ENCODE results near the gene MTARC2.
"Not testable (repeated sequence)": the region's sequence is repeated elsewhere in the genome, so short reads cannot be mapped to it uniquely, and the experiment has no call there.

MTARC2 gene

GRCh38 chr1:220732621-220733020, 15.5 kb upstream of the MTARC2 start:
- no peak for DNase-seq

DNA sequence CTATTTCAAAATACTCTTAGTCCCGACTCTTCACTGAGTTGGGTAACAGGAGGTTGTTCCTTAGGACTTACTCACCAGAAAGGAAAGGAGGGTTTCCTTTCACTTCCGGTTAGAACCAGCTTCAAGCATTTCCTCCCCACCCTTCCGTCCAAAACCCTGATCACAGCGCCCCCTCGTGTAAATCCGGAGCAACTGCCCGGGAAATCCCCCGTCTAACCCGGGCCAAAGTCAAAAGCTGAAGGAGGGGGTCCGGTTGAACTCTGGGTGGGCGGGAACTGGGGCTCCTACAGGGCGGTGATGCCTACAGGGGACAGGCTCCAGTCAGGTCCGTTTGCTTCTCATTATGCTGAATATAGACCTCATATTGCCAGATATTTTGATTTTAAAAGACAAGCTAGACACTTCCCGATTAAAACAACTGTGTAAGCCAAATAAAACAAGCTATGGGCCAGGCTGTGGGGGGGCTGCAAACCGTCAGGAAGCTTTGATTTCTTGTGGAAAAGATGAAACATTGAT, 15.0 kb upstream of the MTARC2 start:
- peak; percentile 88 for DNase-seq

- DNase-seq: no peak
These were observed 13.4 kb upstream of the MTARC2 start for GRCh38 chr1:220734571-220735326.

- not testable (repeated sequence) for DNase-seq
These were observed 11.8 kb upstream of the MTARC2 start for GRCh38 chr1:220736283-220736682.

GRCh38 chr1:220741349-220741748, 6.8 kb upstream of the MTARC2 start:
- DNase-seq: no peak

DNA sequence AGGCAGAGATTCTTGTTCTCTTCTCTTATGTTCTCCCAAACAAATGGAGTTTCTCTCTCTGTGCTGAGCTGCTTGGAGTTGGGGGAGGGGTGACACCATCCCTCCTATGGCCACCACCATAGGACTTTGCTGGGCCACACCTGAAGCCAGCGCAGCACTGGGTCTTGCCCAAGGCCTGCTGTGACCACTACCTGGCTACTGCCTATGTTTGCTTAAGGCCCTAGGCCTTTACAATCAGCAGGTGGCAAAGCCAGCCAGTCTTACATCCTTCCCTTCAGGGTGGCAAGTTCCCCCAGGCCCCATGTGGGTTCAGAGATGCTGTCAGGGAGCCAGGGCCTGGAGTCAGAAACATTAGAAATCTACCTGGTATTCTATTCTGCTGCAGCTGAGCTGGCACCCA, 6.3 kb upstream of the MTARC2 start:
- DNase-seq: no peak

GRCh38 chr1:220742520-220742919, 5.6 kb upstream of the MTARC2 start:
- no peak for DNase-seq

- peak; percentile 21 for DNase-seq
These were observed 1.3 kb upstream of the MTARC2 start for GRCh38 chr1:220746851-220747250.

DNA sequence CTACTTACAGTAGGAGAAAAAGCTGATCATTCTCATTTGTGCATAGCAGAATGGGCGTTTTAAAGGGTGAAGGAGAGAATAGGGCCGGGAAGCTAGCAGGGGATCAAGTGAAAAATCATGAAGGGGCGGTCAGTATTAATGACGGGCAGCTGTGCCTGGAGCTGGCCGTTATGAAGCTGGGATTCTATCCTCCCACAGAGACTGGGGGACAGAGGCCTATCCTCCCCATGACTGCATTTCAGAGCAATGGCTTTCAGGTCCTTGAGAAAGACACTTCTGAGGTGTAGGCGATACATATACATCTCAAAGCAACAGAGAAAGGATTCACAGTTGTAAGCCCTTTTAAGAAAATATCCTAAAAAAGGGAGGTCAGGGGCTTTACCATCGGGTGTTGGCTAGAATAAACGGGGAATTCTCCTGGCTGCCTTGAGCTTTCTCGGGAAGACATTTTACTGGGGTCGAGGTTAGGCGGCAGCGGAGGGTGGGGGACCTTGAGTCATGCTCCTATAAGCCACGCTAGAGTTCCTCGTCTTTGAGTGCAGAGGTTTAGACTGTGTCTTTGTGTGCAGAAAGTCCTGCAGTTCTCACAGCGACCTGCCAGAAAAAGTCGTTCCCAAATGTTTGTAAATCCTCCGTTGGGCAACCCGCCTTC, 559 bp upstream of the MTARC2 start:
- no peak for DNase-seq

- DNase-seq: no peak
These were observed 814 bp downstream of the MTARC2 start for GRCh38 chr1:220748936-220749335.

DNA sequence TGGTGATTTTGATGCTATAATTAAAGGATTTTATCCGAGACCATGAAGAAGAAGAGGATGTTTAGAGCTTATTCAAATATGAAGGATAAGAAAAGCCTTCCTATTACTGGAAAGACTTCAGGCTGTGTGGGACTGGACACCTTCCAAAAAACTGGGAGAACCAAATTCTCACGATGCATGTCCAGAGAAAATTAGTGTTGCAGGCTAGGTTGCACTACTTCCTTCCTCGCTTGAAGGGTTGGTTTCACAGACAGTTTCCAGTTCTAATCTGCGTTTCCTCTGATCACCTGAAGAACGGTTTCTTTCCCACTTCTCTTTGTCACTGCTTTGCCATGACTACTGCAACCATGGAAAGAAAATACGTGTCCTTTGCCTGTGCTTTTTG, 2.0 kb downstream of the MTARC2 start:
- DNase-seq: no peak

- DNase-seq: no peak
These were observed 3.0 kb downstream of the MTARC2 start for GRCh38 chr1:220751111-220751510.

DNA sequence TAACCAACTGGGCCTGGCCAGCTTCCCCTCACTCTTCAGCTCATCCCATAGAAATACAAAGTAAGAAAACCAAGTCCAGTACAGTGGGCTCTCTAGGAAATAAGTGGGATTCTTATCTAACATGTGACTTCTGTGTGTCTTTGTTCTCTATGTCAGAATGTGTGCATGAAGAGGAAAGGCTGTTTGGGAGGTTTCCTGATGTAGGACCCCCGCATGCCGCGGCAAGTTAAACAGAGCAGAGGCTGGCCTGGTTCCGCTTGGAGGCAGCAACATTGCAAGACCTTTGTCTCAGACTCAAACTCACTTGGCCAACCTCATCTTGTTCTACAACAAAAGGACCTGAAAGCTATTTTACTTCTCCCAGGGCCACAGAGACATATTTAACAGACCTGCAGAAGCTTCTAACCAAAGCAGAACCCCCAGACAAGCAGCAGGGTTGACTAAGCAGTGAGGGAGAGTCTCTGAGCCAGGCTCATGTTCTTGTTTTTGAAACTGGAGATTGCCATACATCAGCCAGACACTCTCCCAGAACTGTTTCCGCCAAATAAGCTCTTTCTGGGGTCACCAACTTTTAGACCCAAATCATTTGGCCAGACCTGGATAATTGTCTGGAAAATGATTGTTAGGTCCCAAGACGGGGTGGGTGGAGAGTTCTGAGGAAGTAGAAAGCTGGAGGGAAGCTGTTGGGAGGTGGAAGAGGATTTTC, 6.2 kb downstream of the MTARC2 start:
- no peak for DNase-seq

DNA sequence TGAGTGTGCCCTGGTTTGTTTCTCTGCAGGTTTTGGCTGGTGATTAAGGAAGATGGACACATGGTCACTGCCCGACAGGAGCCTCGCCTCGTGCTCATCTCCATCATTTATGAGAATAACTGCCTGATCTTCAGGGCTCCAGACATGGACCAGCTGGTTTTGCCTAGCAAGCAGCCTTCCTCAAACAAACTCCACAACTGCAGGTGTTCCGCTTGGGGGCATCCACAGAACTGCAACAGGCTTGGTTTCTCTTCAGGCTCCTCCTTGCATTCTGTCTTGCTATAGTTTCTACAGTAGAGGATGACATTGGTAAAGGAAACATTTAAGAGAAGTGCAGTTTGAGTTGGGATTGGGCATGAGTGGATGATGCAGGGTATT, 6.8 kb downstream of the MTARC2 start:
- DNase-seq: no peak

DNA sequence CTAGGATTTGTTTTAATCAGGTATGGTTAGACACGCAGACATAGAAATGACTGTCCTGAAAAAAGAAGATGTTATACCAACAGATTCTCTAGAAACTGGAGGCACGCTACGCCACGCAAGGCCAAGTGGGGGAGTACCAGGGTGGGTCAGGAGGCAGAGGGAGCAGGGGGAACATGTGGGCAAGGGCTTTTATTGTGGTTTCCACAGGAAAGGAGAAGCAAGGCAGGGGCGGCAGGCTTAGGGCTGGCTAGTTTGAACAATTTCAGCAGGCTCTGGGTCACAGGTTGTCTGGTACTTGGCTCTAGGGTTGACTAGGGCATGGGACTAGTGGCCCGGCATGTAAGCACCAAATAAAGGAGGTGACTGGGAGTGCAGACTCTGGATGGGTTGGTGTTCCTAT, 7.2 kb downstream of the MTARC2 start:
- no peak for DNase-seq

- DNase-seq: no peak
These were observed 9.3 kb downstream of the MTARC2 start for GRCh38 chr1:220757441-220757840.

DNA sequence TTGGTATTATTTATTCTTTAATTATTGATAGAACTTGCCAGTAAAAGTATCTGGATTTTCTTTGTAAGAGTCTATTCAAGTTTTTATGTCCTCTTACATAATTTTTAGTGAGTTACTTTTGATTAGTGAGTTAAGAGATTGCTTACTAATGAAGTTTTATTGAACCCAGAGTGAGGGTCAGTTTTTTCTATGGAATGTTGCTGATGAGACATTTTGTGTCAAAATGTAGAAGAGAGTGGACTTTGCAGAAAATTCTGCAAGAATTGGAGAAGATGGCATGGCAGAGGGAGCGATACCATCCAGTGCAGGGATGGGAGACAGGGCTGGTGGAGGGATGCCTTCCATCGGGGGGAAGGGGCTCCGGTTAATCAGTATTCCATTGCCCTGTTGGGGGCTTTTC, 11.0 kb downstream of the MTARC2 start:
- DNase-seq: no peak

GRCh38 chr1:220761688-220762427, 13.7 kb downstream of the MTARC2 start:
- DNase-seq: no peak

GRCh38 chr1:220764757-220765156, 16.6 kb downstream of the MTARC2 start:
- no peak for DNase-seq

GRCh38 chr1:220767312-220768125, 19.4 kb downstream of the MTARC2 start:
- no peak for DNase-seq

- no peak for DNase-seq
These were observed 20.0 kb downstream of the MTARC2 start for GRCh38 chr1:220768126-220768601.

- no peak for DNase-seq
These were observed 21.1 kb downstream of the MTARC2 start for GRCh38 chr1:220769205-220769604.
